AG04449 (cell line): ENCODE measurements around the gene MB21D2.

Source experiments
- CTCF ChIA-PET: fragments of 350-600 bp; formaldehyde crosslinking; extraction: SDS; loops from one replicate; lab custom pipeline; 2021; ENCODE audit warnings: antibody characterized with exemption; lab: Yijun Ruan, JAX
- POLR2A ChIA-PET: fragments of 400-600, 350-600 bp; formaldehyde crosslinking; extraction: SDS; loops from one replicate; lab custom pipeline; 2020; ENCODE audit warnings: antibody characterized with exemption, inconsistent platforms; lab: Yijun Ruan, JAX
- DNase-seq: peaks from one replicate; pipeline ENCODE4 v3.0.0-alpha.2; 2010; ENCODE audit warnings: low read depth, low spot score
- H3K4me3 ChIP-seq: 2 replicates; pipeline ENCODE4 v1.5.1; 2011; ENCODE audit warnings: low read depth, mild to moderate bottlenecking, control low read depth, low read length
- TF ChIP-seq, protein P1 (sequence below): IDR thresholded peaks from one replicate; pipeline ENCODE4 v1.5.1; 2011; ENCODE audit warnings: mild to moderate bottlenecking, moderate library complexity, low read length, control low read depth, inconsistent platforms; ENCODE audit not compliant: insufficient read depth; ENCODE audit errors: missing control alignments

The MB21D2 gene

DNA sequence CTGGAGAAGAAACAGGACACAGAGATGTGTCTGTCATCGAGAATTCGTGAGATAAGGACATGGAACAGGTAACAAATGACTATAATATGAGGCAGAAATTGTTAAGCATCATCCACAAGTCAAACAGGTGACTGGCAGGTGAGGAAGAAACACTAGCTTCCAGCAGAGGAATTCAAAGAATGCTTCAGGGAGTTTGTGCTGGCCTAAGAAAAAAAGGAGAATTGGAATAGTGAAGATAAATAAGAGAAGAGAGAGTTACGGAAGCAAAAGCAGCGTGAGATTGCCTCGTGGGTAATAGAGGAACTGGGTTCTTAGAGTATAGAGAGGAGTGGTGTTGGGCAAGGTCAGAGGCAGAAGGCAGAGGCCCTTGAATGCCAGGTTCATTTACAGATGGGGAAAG, 167.5 kb downstream of the MB21D2 start:
- POLR2A ChIA-PET = no interaction called here
- no peak for DNase-seq
- H3K4me3 ChIP-seq = no peak overlapping the region
- TF ChIP-seq, protein P1, sequence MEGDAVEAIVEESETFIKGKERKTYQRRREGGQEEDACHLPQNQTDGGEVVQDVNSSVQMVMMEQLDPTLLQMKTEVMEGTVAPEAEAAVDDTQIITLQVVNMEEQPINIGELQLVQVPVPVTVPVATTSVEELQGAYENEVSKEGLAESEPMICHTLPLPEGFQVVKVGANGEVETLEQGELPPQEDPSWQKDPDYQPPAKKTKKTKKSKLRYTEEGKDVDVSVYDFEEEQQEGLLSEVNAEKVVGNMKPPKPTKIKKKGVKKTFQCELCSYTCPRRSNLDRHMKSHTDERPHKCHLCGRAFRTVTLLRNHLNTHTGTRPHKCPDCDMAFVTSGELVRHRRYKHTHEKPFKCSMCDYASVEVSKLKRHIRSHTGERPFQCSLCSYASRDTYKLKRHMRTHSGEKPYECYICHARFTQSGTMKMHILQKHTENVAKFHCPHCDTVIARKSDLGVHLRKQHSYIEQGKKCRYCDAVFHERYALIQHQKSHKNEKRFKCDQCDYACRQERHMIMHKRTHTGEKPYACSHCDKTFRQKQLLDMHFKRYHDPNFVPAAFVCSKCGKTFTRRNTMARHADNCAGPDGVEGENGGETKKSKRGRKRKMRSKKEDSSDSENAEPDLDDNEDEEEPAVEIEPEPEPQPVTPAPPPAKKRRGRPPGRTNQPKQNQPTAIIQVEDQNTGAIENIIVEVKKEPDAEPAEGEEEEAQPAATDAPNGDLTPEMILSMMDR = no peak
- CTCF ChIA-PET = no interaction called here

DNA sequence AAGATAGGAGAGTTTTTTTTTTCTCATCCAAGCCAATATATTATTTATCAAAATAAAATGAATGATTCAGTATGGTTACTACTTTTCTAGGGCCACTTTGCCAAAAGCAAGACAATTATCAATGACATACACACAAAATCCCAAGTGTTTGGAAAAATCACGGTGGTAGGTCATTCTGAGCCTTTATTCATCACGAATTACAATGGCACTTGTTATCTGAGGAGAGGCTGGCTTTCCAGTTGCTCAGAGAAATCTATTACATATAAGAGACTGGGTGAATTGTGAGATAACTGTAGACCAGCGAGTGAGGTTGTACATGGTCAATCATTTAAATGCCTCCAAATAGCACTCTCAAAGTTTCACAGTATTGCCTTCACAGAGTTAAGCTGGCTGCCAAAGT, 169.9 kb downstream of the MB21D2 start:
- TF ChIP-seq, protein P1 = no peak
- DNase-seq = no peak
- H3K4me3 ChIP-seq = no peak overlapping the region
- ChIA-PET POLR2A (no interaction called here), CTCF (no interaction called here)

DNA sequence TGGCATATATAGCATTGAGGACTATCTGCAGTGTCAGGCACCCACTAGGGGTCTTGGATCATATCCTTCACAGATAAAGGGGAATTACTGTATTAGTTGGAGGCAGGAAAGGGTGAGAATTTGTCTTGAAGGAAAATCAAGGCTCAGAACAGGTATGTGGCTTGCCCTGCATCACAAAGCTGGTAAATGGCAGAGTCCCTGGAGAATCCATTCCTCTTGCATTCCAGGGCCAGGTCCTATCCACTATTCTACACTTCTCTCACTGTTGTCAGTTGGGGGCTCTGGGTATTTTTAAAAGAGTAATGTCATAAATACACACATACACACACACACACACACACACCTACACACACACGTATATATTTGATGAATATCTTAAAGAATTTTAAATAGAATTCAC, 170.5 kb downstream of the MB21D2 start:
- TF ChIP-seq, protein P1 = no peak
- H3K4me3 ChIP-seq = no peak overlapping the region
- no peak for DNase-seq
- ChIA-PET CTCF (no interaction called here), POLR2A (no interaction called here)
